GM12891 (cell line): Measurements from ENCODE around the gene PCMTD2.

Source experiments
- PAX5 ChIP-seq: IDR thresholded peaks from 2 replicates; pipeline ENCODE4 v1.6.1; 2011; ENCODE audit warnings: low read length, moderate library complexity, mild to moderate bottlenecking; ENCODE audit not compliant: insufficient read depth, severe bottlenecking
- POLR2A ChIP-seq: IDR thresholded peaks from 2 replicates; pipeline ENCODE4 v1.6.1; 2011; ENCODE audit warnings: low read depth, low read length, control low read depth
- POLR2AphosphoS5 ChIP-seq: IDR thresholded peaks from 2 replicates; pipeline ENCODE4 v1.6.1; 2011; ENCODE audit warnings: low read depth, low read length, control low read depth
- TAF1 ChIP-seq: IDR thresholded peaks from 2 replicates; pipeline ENCODE4 v1.6.1; 2011; ENCODE audit warnings: low read depth, low read length, control low read depth

- TF ChIP-seq TAF1 (no peak), POLR2AphosphoS5 (no peak), POLR2A (no peak), PAX5 (no peak)
Observed at GRCh38 chr20:64266988-64267387, 11.4 kb downstream of the PCMTD2 start.
